SJCRH30 (cell line): ENCODE measurements around the gene PHAF1. TPM values are rescaled to one million over a fixed set of nuclear protein-coding genes. Genes with fewer than 3 reads are reported as not detected.

ENCODE experiments used
- DNase-seq, 2 experiments: peaks; one replicate each; pipeline ENCODE4 v3.0.0-alpha.2; 2015 to 2020
- H3K27ac ChIP-seq: fragments of 250-450 bp; sonication (Bioruptor Pico); 2 replicates; pipeline ENCODE4 v1.5.1; 2020; ENCODE audit warnings: mild to moderate bottlenecking, moderate library complexity
- H3K27me3 ChIP-seq: fragments of 250-450 bp; sonication (Bioruptor Pico); 2 replicates; pipeline ENCODE4 v1.5.1; 2020; ENCODE audit warnings: mild to moderate bottlenecking, moderate library complexity
- H3K36me3 ChIP-seq: fragments of 250-450 bp; sonication (Bioruptor Pico); 2 replicates; pipeline ENCODE4 v1.5.1; 2020; ENCODE audit warnings: mild to moderate bottlenecking, moderate library complexity
- H3K4me1 ChIP-seq: fragments of 250-450 bp; sonication (Bioruptor Pico); 2 replicates; pipeline ENCODE4 v1.5.1; 2020; ENCODE audit warnings: mild to moderate bottlenecking, moderate library complexity
- H3K4me3 ChIP-seq: fragments of 250-450 bp; sonication (Bioruptor Pico); 2 replicates; pipeline ENCODE4 v1.5.1; 2020; ENCODE audit warnings: mild to moderate bottlenecking, moderate library complexity
- H3K9me3 ChIP-seq: fragments of 250-450 bp; sonication (Bioruptor Pico); replicated peaks from 2 replicates; pipeline ENCODE4 v1.5.1; 2020; ENCODE audit warnings: mild to moderate bottlenecking, moderate library complexity
- total RNA-seq: library from RNA; depleted of rRNA; stranded (reverse); fragments of >200 nt; shearing (Covaris generic); gene quantifications from 2 replicates; pipeline ENCODE4 v1.2.3, GENCODE V29; 2014; rRNA removed

Gene PHAF1
- total RNA-seq, 1 experiment from 2014 or later: 45.2 TPM

DNA sequence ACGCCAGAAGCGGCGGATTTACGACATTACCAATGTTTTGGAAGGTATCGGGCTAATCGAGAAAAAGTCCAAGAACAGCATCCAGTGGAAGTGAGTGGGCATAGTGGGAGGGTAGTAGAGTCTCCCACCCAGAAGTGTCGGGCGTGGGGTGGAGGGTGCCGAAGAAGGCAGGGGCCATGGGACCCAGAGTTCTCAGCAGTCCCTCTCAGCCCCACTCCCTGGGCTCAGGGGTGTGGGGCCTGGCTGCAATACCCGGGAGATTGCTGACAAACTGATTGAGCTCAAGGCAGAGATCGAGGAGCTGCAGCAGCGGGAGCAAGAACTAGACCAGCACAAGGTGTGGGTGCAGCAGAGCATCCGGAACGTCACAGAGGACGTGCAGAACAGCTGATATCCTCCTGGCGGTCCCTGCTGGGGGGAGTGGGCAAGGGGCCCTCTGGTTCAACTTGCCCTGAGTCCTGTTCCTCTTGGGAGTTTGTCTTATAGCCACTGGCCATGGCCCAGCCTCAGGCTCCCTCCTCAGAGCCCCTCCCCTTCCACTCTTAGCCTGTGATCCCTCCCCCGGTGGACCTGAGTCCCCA lies 83.1 kb downstream of the PHAF1 start:
- Histone ChIP-seq H3K27ac (peak overlapping the region; percentile 44), H3K36me3 (peaks cover 43% of the 10 kb centered on the region), H3K4me1 (peaks cover 16% of the 10 kb centered on the region)

DNA sequence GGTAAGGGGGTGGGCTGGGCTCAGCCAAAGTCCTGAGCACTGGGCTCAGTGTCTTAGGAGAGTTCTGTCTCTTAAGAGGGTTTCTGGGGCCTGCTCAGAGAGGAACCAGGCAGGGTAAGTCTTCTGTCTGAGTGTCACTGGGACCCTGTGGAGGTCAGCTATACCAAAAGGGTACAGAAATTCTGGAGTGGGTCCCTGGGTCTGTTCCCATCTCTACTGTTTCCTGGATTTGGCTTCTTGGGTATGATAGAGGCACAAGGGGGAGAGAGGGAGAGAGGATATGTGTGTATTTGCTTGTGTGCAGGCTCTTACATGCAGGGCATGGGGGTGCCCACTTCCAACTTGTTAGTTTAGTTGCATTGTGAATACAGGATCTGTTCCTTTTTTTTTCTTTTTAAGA lies 83.8 kb downstream of the PHAF1 start:
- no peaks in the 10 kb centered on the region for H3K9me3 ChIP-seq
- peaks cover 16% of the 10 kb centered on the region for H3K4me1 ChIP-seq
- no peak for DNase-seq
- H3K4me3 ChIP-seq: no peak overlapping the region
- peaks cover 48% of the 10 kb centered on the region for H3K36me3 ChIP-seq
- H3K27me3 ChIP-seq: no peaks in the 10 kb centered on the region
- no peak overlapping the region for H3K27ac ChIP-seq

More for the DNA sequence above, 83.1 kb downstream of the PHAF1 start:
- no peaks in the 10 kb centered on the region for H3K27me3 ChIP-seq
- no peaks in the 10 kb centered on the region for H3K9me3 ChIP-seq
- DNase-seq: no peak
- H3K4me3 ChIP-seq: peak overlapping the region; percentile 92

DNA sequence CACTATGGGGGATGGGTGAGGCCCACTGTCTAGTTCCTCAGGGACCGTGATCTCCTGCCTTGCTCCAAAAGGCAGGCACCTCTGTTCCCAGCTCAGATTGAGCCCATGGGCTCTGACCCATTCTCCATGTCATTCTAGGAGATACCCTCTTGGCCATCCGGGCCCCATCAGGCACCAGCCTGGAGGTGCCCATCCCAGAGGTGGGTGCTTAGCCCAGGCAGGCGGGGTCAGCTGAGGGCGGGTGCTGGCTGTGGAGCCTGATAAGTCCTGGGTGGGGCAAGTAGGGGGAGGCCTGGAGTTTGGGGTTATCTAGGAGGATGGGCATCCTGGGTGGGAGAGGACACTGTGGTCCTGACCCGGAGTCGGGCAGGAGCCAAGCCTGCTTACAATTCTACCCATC lies 84.5 kb downstream of the PHAF1 start:
- H3K36me3 ChIP-seq: peaks cover 54% of the 10 kb centered on the region
- H3K27ac ChIP-seq: no peak overlapping the region
- H3K4me1 ChIP-seq: peaks cover 16% of the 10 kb centered on the region
- no peaks in the 10 kb centered on the region for H3K27me3 ChIP-seq
- no peak for DNase-seq
- no peak overlapping the region for H3K4me3 ChIP-seq
- no peaks in the 10 kb centered on the region for H3K9me3 ChIP-seq

DNA sequence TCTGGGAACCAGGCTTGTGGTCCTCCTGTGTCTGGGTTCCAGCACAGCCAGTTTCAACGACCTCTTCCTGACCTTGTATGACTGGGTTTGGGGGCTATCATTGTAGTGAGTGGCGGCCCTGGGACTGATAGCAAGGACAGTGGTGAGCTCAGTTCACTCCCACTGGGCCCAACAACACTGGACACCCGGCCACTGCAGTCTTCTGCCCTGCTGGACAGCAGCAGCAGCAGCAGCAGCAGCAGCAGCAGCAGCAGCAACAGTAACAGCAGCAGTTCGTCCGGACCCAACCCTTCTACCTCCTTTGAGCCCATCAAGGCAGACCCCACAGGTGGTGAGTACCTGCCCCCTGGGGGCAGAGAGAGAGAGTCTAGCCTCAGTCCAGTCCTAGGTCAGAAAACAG lies 85.9 kb downstream of the PHAF1 start:
- Histone ChIP-seq H3K4me1 (peaks cover 11% of the 10 kb centered on the region), H3K27me3 (no peaks in the 10 kb centered on the region), H3K9me3 (no peaks in the 10 kb centered on the region), H3K36me3 (peaks cover 60% of the 10 kb centered on the region), H3K4me3 (no peak overlapping the region), H3K27ac (no peak overlapping the region)
- no peak for DNase-seq

DNA sequence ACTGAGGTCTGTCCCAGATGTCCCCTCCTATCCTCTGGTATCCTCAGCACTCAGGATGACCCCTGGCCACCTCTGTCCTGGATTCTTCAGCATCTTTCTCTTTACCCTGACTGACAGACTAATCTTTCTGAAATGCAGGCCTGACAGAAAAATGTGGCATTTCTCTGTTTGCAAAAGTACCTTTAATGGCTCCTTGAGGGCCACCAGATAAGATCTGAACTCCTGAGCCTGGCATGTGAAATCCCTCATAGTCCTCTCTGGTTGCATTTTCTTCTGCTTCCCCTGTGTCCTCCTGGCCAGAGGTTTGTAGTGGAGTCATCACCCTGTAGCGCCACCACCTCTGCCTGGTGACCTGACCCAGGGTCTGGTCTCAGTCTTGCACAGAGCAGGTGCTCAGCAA lies 87.1 kb downstream of the PHAF1 start:
- no peaks in the 10 kb centered on the region for H3K4me1 ChIP-seq
- H3K4me3 ChIP-seq: no peak overlapping the region
- no peaks in the 10 kb centered on the region for H3K9me3 ChIP-seq
- no peak for DNase-seq
- no peaks in the 10 kb centered on the region for H3K27me3 ChIP-seq
- H3K36me3 ChIP-seq: peaks cover 68% of the 10 kb centered on the region
- H3K27ac ChIP-seq: no peak overlapping the region

DNA sequence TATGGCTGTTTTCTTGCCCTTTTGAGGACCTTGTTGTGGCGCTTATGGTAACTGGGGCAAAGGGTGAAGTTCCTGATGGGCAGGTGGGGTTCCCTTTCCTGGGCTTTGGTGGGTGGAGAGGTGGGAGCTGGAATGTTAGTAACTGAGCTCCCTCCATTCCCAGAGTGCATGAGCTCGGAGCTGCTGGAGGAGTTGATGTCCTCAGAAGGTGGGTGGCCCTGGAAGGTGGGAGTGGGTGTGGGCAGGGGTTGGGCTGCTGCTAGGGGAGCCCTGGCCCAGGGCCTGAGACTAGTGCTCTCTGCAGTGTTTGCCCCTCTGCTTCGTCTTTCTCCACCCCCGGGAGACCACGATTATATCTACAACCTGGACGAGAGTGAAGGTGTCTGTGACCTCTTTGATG lies 88.0 kb downstream of the PHAF1 start:
- peaks cover 73% of the 10 kb centered on the region for H3K36me3 ChIP-seq
- no peak overlapping the region for H3K4me3 ChIP-seq
- H3K4me1 ChIP-seq: no peaks in the 10 kb centered on the region

More for the DNA sequence above, 88.0 kb downstream of the PHAF1 start:
- no peaks in the 10 kb centered on the region for H3K9me3 ChIP-seq
- H3K27me3 ChIP-seq: no peaks in the 10 kb centered on the region
- no peak for DNase-seq
- H3K27ac ChIP-seq: no peak overlapping the region

Other genes starting within 250 kb of the PHAF1 start
- 13.8 and 18.1 TPM in 2 replicates for gene PDP2, start 229.4 kb upstream of the PHAF1 start, total RNA-seq
- not detected in 2 replicates for gene CDH16, start 191.1 kb upstream of the PHAF1 start, total RNA-seq
- 0.30 and 0.49 TPM in 2 replicates for gene RRAD, start 184.4 kb upstream of the PHAF1 start, total RNA-seq
- 135 and 146 TPM in 2 replicates for gene CIAO2B, start 175.5 kb upstream of the PHAF1 start, total RNA-seq
- 25.2 and 25.7 TPM in 2 replicates for gene CES2, start 174.4 kb upstream of the PHAF1 start, total RNA-seq
- gene CES3, start 148.7 kb upstream of the PHAF1 start, total RNA-seq: 0.08 TPM in 2 replicates
- gene CES4A, start 121.4 kb upstream of the PHAF1 start, total RNA-seq: not detected in 2 replicates
- 136 and 151 TPM in 2 replicates for gene CBFB, start 80.8 kb upstream of the PHAF1 start, total RNA-seq
- gene B3GNT9, start 41.1 kb downstream of the PHAF1 start, total RNA-seq: 13.1 and 14.6 TPM in 2 replicates
- 4.8 and 6.1 TPM in 2 replicates for gene TRADD, start 50.0 kb downstream of the PHAF1 start, total RNA-seq
- gene FBXL8, start 50.0 kb downstream of the PHAF1 start, total RNA-seq: 4.0 and 5.7 TPM in 2 replicates
- 2.8 and 4.9 TPM in 2 replicates for gene HSF4, start 54.8 kb downstream of the PHAF1 start, total RNA-seq
- 13.3 and 14.1 TPM in 2 replicates for gene NOL3, start 60.6 kb downstream of the PHAF1 start, total RNA-seq
- gene MATCAP1, start 74.0 kb downstream of the PHAF1 start, total RNA-seq: 20.5 and 23.8 TPM in 2 replicates
- 1.5 and 2.0 TPM in 2 replicates for gene EXOC3L1, start 80.2 kb downstream of the PHAF1 start, total RNA-seq
- 134 and 141 TPM in 2 replicates for gene E2F4, start 82.2 kb downstream of the PHAF1 start, total RNA-seq
- gene ELMO3, start 89.2 kb downstream of the PHAF1 start, total RNA-seq: 0.84 and 1.8 TPM in 2 replicates
- 32.1 and 33.0 TPM in 2 replicates for gene TMEM208, start 117.2 kb downstream of the PHAF1 start, total RNA-seq
- gene FHOD1, start 137.5 kb downstream of the PHAF1 start, total RNA-seq: 20.7 and 23.2 TPM in 2 replicates
- 1.4 and 1.7 TPM in 2 replicates for gene SLC9A5, start 139.0 kb downstream of the PHAF1 start, total RNA-seq
- gene PLEKHG4, start 169.6 kb downstream of the PHAF1 start, total RNA-seq: 0.33 TPM in 1 of 2 replicates, not detected in the other
- 0.04 TPM in 1 of 2 replicates, not detected in the other for gene KCTD19, start 216.8 kb downstream of the PHAF1 start, total RNA-seq
- gene LRRC36, start 216.9 kb downstream of the PHAF1 start, total RNA-seq: not detected in 2 replicates